GM12878 (cell line): ENCODE data around the gene CFAP410. TPM values are rescaled to one million over a fixed set of nuclear protein-coding genes. Genes with fewer than 3 reads are reported as not detected.

ENCODE experiments used
- ATAC-seq: fragments of 200-7000 bp; cut with Tn5 transposase; 3 replicates; pipeline ENCODE4 v1.9.1; 2020; ENCODE audit warnings: mild to moderate bottlenecking, moderate library complexity
- BruUV-seq: library from RNA; stranded (reverse); fragments of 400-500 nt; replicated peaks from 2 replicates; lab custom pipeline; 2021; lab: Mats Ljungman, UMichigan
- CTCF ChIA-PET: fragments of 300-600 bp; sonication (Branson Sonifier 250); formaldehyde crosslinking; extraction: SDS; loops from one replicate; lab custom pipeline; 2021; ENCODE audit warnings: inconsistent platforms; lab: Yijun Ruan, JAX
- POLR2A ChIA-PET: fragments of 350-600 bp; formaldehyde crosslinking; extraction: SDS; loops from one replicate; lab custom pipeline; 2021; ENCODE audit warnings: inconsistent platforms; lab: Charles Lee
- RAD21 ChIA-PET: fragments of 300-600 bp; sonication (Branson Sonifier 250); formaldehyde crosslinking; loops from one replicate; lab custom pipeline; 2023; ENCODE audit warnings: antibody characterized with exemption; ENCODE audit not compliant: unreplicated experiment; lab: Charles Lee
- SMC1A ChIA-PET: fragments of 300-600 bp; sonication (Branson Sonifier 250); formaldehyde crosslinking; loops from one replicate; lab custom pipeline; 2023; ENCODE audit not compliant: unreplicated experiment, uncharacterized antibody; lab: Charles Lee
- DNase-seq: peaks from one replicate; pipeline ENCODE4 v3.0.0-alpha.2; 2011; ENCODE audit warnings: low read depth, low spot score
- FAIRE-seq: peaks from 3 replicates; lab custom pipeline; 2011; peaks lifted over from hg19 to GRCh38; lab: Jason Lieb, UNC
- H2AFZ ChIP-seq: 2 replicates; pipeline ENCODE4 v1.6.0; 2011; ENCODE audit warnings: low read depth, low read length, control low read depth; ENCODE audit not compliant: control insufficient read depth
- H3K27ac ChIP-seq: 2 replicates; pipeline ENCODE4 v1.5.1; 2011; ENCODE audit warnings: control low read depth; ENCODE audit not compliant: control insufficient read depth, insufficient read depth
- H3K27me3 ChIP-seq, 2 experiments: replicated peaks in 1 of 2; 2 replicates each; pipeline versions ENCODE4 v1.6.0 to v1.6.1; 2011; ENCODE audit warnings: low read length in 1 of 2; ENCODE audit not compliant: control insufficient read depth in 2 of 2, insufficient read depth in 2 of 2
- H3K36me3 ChIP-seq, 2 experiments: 2 replicates each; pipeline ENCODE4 v1.5.1; 2011; ENCODE audit warnings: low read length in 1 of 2; ENCODE audit not compliant: control insufficient read depth in 2 of 2, insufficient read depth in 2 of 2
- H3K4me1 ChIP-seq: 2 replicates; pipeline ENCODE4 v1.6.1; 2011; ENCODE audit warnings: mild to moderate bottlenecking, low read length, moderate library complexity, mixed read lengths; ENCODE audit not compliant: control insufficient read depth, insufficient read depth
- H3K4me2 ChIP-seq: 2 replicates; pipeline ENCODE4 v1.6.0; 2011; ENCODE audit warnings: control low read depth; ENCODE audit not compliant: control insufficient read depth, insufficient read depth
- H3K4me3 ChIP-seq: fragments of 200-600 bp; sonication (generic); 2 replicates; pipeline ENCODE4 v1.5.1; 2016
- H3K79me2 ChIP-seq: 2 replicates; pipeline ENCODE4 v1.6.0; 2011; ENCODE audit warnings: low read length; ENCODE audit not compliant: control insufficient read depth, insufficient read depth
- H3K9ac ChIP-seq: 2 replicates; pipeline ENCODE4 v1.8.0; 2011; ENCODE audit warnings: low read length, control low read depth, mixed read lengths; ENCODE audit not compliant: control insufficient read depth, insufficient read depth
- H3K9me3 ChIP-seq: replicated peaks from 3 replicates; pipeline ENCODE4 v1.5.1; 2011; ENCODE audit warnings: mild to moderate bottlenecking, low read length; ENCODE audit not compliant: control insufficient read depth, insufficient read depth
- H4K20me1 ChIP-seq: 2 replicates; pipeline ENCODE4 v1.6.0; 2011; ENCODE audit not compliant: control insufficient read depth, insufficient read depth
- ETV6 ChIP-seq, 2 experiments: fragments of 450-650 bp in 1 of 2; IDR thresholded peaks in 1 of 2; conservative IDR thresholded peaks in 1 of 2; 2 replicates each; pipeline ENCODE4 v1.6.1; 2014; ENCODE audit warnings: antibody characterized with exemption in 1 of 2, borderline replicate concordance in 1 of 2, low read depth in 1 of 2, mild to moderate bottlenecking in 1 of 2, moderate library complexity in 1 of 2
- MTA2 ChIP-seq: fragments of 450-650 bp; IDR thresholded peaks from 2 replicates; pipeline ENCODE4 v1.6.1; 2016; ENCODE audit warnings: low read depth, mild to moderate bottlenecking, moderate library complexity
- MYC ChIP-seq: IDR thresholded peaks from 2 replicates; pipeline ENCODE4 v1.6.1; 2011; ENCODE audit warnings: mild to moderate bottlenecking, low read length, moderate library complexity, inconsistent platforms; ENCODE audit not compliant: insufficient read depth, insufficient replicate concordance, insufficient read length, severe bottlenecking
- SREBF2 ChIP-seq: IDR thresholded peaks from 2 replicates; pipeline ENCODE4 v1.6.1; 2012; ENCODE audit warnings: mild to moderate bottlenecking, low read length
- WGBS: methylation state at CpG from one replicate; pipeline ENCODE4 v1.1.6; 2016; ENCODE audit warnings: low lambda C conversion rate; ENCODE audit not compliant: insufficient replicate concordance, insufficient coverage; ENCODE audit errors: missing lambda C conversion rate; 5-methylcytosine and 5-hydroxymethylcytosine counted together
- in situ Hi-C: fragments of 300-500 bp; cut with MboI; formaldehyde crosslinking; loops from 9 replicates; pipeline ENCODE4 v1.14.3; 2018; ENCODE audit warnings: mixed read lengths
- intact Hi-C: fragments of 100-400 bp; cut with micrococcal nuclease; formaldehyde crosslinking; loops from one replicate; pipeline ENCODE4 v1.14.2; 2022; ENCODE audit not compliant: unreplicated experiment
- polyA plus RNA-seq, 11 experiments: library from polyadenylated mRNA; depleted of rRNA in 4 of 11; unstranded in 6 of 11; stranded (reverse) in 5 of 11; fragments of >200 nt; fragmentation: Nextera tagmentation in 4 of 11; fragmentation: Illumina TruSeq in 1 of 11; extraction: Ambion mirVana in 4 of 11; extraction: Trizol in 1 of 11; gene quantifications; 1 replicate in 1 of 11; 2 replicates in 10 of 11; pipeline versions ENCODE4 v1.2.1 to v1.2.3, GENCODE V29; 2011 to 2016; ENCODE audit warnings: inconsistent platforms in 2 of 11, missing spikeins in 2 of 11, low read depth in 1 of 11
- total RNA-seq, 4 experiments: library from RNA; depleted of rRNA in 3 of 4; stranded (reverse); fragments of >200 nt in 3 of 4; fragmentation: Illumina TruSeq in 1 of 4; extraction: Trizol in 1 of 4; gene quantifications; 2 replicates each; pipeline versions ENCODE4 v1.2.1 to v1.2.3, GENCODE V29; 2013 to 2021
- TF ChIP-seq, protein P1 (sequence below): fragments of 450-650 bp; IDR thresholded peaks from 2 replicates; pipeline ENCODE4 v1.6.1; 2017; ENCODE audit warnings: antibody characterized with exemption, mild to moderate bottlenecking, moderate library complexity
- TF ChIP-seq, protein P2 (sequence below): fragments of 450-650 bp; IDR thresholded peaks from 2 replicates; pipeline ENCODE4 v1.6.1; 2018; ENCODE audit warnings: borderline replicate concordance, mild to moderate bottlenecking; ENCODE audit not compliant: partially characterized antibody
- TF ChIP-seq, protein P3 (sequence below): IDR thresholded peaks from 2 replicates; pipeline ENCODE4 v1.6.1; 2012; ENCODE audit warnings: low read depth, low read length, improper control_type of control experiment

CFAP410 gene
- total and polyA plus RNA-seq, 10 of the 15 experiments (the other 5 are each of a cell fraction or from before 2014, with no cell fraction given): 0.14 to 24.8 (median 11.3) TPM

DNA sequence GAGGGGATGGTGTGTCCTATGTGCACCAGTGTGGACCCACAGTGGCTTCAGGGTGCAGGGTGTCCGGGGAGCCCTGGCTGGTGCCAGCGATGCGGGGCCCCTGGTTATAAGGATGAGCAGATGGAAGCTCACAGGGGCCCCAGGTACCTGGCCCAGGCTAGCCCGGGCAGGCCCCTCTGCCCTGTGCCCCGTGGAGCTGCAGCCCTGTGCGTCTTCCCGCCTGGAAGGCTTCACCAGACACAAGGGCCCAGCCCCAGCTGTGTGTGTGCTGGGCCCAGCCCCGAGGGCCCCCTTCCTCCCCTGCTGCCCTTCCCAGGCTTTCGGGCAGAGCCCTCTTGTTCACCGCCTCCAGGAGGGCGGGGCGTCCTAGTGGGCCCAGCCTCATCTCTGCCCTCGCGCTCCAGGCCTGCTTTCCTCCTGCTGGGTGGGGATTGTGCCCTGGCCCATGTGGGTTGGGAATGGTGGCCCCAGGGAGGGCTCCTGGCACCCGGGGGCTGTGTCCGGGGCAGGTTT, 23.4 kb downstream of the CFAP410 start:
- DNase-seq (no peak), FAIRE-seq (no peak), ATAC-seq (no peak)
- Histone ChIP-seq H3K4me3 (no peak overlapping the region), H3K4me1 (no peaks in the 10 kb centered on the region), H3K4me2 (no peak overlapping the region), H2AFZ (no peak overlapping the region), H3K27ac (no peak overlapping the region), H3K9ac (no peak overlapping the region), H3K36me3 (peaks cover 22 to 52% of the 10 kb centered on the region in 2 experiments; a peak in 3 of 4 replicates), H3K9me3 (no peaks in the 10 kb centered on the region), H3K27me3 (no peaks in the 10 kb centered on the region), H4K20me1 (no peaks in the 10 kb centered on the region), H3K79me2 (no peaks in the 10 kb centered on the region)
- RAD21 ChIA-PET: no interaction called here
- in situ Hi-C loops (no loop called here), intact Hi-C loops (no loop called here)
- POLR2A ChIA-PET: no interaction called here
- SMC1A ChIA-PET: interaction anchor here (1.0 kb wide), 1 partner anchor 12 kb away, joined by 3 read pairs; no protein-coding TSS in a partner anchor
- CTCF ChIA-PET: interaction anchor here (1.4 kb wide), 1 partner anchor 11 kb away, joined by 4 read pairs; no protein-coding TSS in a partner anchor
- TF ChIP-seq MTA2: no peak
- TF ChIP-seq, protein P1, sequence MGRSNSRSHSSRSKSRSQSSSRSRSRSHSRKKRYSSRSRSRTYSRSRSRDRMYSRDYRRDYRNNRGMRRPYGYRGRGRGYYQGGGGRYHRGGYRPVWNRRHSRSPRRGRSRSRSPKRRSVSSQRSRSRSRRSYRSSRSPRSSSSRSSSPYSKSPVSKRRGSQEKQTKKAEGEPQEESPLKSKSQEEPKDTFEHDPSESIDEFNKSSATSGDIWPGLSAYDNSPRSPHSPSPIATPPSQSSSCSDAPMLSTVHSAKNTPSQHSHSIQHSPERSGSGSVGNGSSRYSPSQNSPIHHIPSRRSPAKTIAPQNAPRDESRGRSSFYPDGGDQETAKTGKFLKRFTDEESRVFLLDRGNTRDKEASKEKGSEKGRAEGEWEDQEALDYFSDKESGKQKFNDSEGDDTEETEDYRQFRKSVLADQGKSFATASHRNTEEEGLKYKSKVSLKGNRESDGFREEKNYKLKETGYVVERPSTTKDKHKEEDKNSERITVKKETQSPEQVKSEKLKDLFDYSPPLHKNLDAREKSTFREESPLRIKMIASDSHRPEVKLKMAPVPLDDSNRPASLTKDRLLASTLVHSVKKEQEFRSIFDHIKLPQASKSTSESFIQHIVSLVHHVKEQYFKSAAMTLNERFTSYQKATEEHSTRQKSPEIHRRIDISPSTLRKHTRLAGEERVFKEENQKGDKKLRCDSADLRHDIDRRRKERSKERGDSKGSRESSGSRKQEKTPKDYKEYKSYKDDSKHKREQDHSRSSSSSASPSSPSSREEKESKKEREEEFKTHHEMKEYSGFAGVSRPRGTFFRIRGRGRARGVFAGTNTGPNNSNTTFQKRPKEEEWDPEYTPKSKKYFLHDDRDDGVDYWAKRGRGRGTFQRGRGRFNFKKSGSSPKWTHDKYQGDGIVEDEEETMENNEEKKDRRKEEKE: no peak
- TF ChIP-seq SREBF2: no peak
- WGBS: 97% methylated on average over 14 of the region's 16 CpGs
- BruUV-seq: no TSS peak

DNA sequence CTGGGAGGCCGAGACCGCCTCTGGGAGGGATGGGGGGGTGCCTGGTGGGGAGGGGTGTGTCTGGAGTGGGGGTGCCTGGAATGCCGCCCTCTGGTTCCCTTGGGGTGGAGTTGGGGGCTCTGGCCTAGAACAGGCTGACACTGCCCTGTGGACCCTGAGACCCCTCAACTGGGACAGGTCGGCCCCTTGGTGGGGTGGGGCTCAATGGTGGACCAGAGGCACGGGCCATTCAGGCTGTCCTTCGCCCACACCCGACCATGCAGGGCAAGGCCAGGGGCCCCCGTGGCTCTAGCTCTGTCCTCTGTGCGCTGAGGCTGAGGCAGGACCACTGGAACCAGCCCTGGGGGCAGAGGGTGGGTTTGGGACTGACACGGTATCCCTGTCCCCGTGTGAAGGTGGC, 24.6 kb downstream of the CFAP410 start:
- FAIRE-seq (no peak), ATAC-seq (no peak), DNase-seq (no peak)
- SMC1A ChIA-PET: no interaction called here
- Histone ChIP-seq H4K20me1 (no peaks in the 10 kb centered on the region), H2AFZ (no peak overlapping the region), H3K79me2 (no peaks in the 10 kb centered on the region), H3K36me3 (peaks cover 22 to 53% of the 10 kb centered on the region in 2 experiments; a peak in 3 of 4 replicates), H3K9me3 (no peaks in the 10 kb centered on the region), H3K4me1 (no peaks in the 10 kb centered on the region), H3K9ac (no peak overlapping the region), H3K4me2 (no peak overlapping the region), H3K27ac (no peak overlapping the region), H3K4me3 (no peak overlapping the region), H3K27me3 (no peaks in the 10 kb centered on the region)
- in situ Hi-C loops (no loop called here), intact Hi-C loops (no loop called here)
- RAD21 ChIA-PET: no interaction called here
- POLR2A ChIA-PET: no interaction called here
- CTCF ChIA-PET: interaction anchor here (1.4 kb wide), 1 partner anchor 10 kb away, joined by 4 read pairs; no protein-coding TSS in a partner anchor
- no TSS peak for BruUV-seq
- WGBS: 93% methylated on average over 8 of the region's 11 CpGs
- no peak for TF ChIP-seq ETV6 (conservative IDR thresholded peaks at IDR 0.05 in 1 of 2, IDR thresholded peaks at IDR 0.05 in 1 of 2; ENCODE audit: borderline replicate concordance in 1 of 2, low read depth in 1 of 2)
- no peak for TF ChIP-seq MYC
- TF ChIP-seq, protein P2, sequence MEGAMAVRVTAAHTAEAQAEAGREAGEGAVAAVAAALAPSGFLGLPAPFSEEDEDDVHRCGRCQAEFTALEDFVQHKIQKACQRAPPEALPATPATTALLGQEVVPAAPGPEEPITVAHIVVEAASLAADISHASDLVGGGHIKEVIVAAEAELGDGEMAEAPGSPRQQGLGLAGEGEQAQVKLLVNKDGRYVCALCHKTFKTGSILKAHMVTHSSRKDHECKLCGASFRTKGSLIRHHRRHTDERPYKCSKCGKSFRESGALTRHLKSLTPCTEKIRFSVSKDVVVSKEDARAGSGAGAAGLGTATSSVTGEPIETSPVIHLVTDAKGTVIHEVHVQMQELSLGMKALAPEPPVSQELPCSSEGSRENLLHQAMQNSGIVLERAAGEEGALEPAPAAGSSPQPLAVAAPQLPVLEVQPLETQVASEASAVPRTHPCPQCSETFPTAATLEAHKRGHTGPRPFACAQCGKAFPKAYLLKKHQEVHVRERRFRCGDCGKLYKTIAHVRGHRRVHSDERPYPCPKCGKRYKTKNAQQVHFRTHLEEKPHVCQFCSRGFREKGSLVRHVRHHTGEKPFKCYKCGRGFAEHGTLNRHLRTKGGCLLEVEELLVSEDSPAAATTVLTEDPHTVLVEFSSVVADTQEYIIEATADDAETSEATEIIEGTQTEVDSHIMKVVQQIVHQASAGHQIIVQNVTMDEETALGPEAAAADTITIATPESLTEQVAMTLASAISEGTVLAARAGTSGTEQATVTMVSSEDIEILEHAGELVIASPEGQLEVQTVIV: no peak
- TF ChIP-seq, protein P3, sequence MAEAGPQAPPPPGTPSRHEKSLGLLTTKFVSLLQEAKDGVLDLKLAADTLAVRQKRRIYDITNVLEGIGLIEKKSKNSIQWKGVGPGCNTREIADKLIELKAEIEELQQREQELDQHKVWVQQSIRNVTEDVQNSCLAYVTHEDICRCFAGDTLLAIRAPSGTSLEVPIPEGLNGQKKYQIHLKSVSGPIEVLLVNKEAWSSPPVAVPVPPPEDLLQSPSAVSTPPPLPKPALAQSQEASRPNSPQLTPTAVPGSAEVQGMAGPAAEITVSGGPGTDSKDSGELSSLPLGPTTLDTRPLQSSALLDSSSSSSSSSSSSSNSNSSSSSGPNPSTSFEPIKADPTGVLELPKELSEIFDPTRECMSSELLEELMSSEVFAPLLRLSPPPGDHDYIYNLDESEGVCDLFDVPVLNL: no peak
